8988T (cell line): ENCODE results near the gene PGAP6.
"Not testable (repeated sequence)": the region's sequence is repeated elsewhere in the genome, so short reads cannot be mapped to it uniquely, and the experiment has no call there.

Experiments used
- DNase-seq: peaks from one replicate; pipeline ENCODE4 v3.0.0; 2011

The PGAP6 gene

DNA sequence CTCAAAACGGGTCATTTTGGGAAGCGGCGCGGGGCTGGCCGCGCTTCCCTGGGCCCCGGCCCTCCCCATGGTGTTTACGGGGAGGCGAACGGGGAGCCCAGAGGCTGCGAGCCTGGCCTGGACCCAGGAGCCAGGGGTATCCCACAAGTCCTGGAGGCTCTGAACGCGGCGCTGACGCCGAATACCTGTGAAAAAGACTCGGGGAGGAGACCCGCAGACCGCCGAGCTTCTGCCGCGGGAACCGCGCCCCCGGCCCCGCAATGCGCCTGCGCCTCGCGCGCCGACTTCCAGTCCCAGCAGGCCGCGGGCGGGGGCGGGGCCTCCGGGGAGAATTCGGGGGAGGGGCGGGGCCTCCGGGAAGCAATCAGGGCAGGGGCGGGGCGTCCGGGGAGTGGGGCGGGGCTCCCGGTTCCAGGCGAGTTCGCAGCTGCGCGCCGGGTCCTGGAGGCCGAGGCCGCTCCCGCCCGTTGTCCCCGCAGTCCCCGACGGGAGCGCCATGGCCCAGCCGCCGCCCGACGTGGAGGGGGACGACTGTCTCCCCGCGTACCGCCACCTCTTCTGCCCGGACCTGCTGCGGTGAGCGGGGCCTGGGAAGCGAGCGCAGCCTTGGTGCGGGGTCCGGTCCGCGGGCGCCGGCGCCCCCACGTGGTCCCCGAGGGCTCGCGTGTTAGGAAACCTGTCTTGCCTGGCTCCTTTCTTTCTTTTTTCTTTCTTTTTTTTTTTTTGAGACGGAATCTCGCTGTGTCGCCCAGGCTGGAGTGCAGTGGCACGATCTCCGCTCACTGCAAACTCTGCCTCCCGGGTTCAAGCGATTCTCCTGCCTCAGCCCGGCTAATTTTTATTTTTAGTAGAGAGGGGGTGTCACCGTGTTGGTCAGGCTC is 19.9 kb upstream of the PGAP6 start, which contains the start of gene DECR2:
DECR2 (plus strand) TSS at position 418 of the 881 bp plus-strand sequence; CDS start at position 497, 79 bp downstream.
- peak; percentile 93 for DNase-seq

DNA sequence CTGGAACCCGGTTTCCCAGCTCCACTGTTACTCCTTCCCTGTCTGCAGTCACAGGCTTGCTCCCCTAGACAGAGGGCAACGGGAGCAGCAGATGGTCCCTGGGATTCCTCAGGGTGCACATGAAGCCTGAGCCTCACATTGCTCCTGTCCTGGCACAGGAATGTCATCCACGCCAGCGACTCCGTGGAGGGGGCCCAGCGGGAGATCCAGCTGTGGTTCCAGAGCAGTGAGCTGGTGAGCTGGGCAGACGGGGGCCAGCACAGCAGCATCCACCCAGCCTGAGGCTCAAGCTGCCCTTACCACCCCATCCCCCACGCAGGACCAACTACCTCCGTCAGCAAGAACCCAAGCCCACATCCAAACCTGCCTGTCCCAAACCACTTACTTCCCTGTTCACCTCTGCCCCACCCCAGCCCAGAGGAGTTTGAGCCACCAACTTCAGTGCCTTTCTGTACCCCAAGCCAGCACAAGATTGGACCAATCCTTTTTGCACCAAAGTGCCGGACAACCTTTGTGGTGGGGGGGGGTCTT is 18.3 kb upstream of the PGAP6 start:
- DNase-seq: no peak

DNA sequence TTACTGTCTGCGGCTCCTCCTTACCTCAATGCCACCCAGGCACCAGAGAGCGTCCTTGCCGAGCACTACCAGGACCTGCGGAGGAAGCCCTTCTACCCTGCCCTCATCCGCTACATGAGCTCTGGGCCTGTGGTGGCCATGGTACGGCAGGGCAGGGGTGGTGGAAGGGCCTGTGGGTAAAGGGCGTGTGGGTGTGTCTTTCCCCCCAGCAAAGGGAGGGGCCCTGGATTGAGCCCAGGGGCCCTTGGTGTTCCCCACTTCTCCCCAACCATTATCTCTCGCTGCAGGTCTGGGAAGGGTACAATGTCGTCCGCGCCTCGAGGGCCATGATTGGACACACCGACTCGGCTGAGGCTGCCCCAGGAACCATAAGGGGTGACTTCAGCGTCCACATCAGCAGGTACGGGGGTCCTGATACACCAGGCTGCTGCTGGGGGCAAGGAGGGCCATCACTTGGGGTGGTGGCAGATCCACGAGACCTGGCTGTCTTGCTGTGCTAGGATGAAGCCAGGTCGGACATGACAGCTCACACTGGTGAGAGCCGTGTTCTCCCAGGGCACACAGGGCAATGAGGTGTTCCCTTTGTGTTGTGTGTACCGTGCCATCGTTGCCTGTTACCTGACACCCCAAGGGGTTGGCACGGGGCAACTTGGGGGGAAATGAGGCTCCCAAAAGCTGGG is 17.7 kb upstream of the PGAP6 start:
- no peak for DNase-seq

DNA sequence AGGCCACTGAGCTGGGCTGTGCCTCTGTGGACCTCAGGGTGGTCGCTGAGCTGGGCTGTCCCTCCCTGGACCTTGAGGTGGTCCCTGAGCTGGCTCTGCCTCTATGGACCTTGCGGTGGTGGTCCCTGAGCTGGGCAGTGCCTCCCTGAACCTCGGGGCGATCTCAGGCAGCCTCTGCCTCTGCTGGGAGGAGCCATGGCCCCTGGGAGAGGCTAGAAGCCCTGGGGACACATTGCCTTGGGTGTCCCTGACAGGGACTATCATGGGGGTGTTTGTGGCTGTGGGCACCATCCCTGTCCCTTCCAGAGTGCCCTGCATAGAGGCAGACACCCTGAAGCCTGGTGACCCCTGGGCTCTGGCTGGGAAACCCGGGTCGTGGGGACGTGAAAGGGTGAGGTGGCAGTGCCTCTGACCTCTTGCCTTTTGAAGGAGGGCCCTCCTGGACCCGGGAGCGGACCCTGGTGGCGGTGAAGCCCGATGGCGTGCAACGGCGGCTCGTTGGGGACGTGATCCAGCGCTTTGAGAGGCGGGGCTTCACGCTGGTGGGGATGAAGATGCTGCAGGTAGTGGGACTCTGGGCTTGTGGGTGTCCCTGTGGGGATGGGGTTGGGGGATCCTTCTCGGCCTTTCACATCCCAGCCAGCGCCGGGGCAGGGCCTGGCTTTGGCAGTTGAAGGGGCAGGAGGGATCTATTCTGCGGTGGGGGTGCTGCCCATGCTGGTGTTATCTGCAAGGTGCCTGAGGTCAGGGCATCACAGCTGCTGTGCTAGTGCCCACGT is 17.0 kb upstream of the PGAP6 start:
- no peak for DNase-seq

DNA sequence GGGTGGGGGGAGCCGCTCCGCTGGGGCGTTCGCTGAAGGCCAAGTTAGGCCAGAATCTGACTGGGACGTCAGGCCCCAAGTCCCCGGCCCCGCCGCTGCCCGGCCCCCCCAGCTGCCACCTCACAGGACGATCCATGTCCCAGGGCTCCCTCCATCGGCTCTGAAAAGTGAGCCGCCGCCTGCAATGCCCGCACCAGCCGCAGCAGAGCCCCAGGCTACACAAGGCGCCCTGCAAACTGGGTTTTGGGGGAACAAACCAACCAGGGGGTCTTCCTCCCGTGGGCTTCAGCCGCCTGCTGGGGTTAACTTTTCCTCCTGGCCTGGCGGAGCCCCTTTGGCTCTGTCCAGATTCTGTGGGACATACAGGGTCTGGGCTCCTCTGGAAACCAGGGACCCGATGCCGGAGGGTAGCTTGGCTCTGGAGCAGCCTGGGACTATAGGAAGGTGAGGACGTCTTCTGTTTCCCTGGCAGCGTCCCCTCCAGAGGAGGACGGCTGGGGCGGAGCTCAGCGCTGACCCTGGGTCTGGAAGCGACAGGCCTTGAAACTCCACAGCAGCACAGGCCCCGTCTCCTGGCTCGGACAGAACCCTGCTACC is 16.1 kb upstream of the PGAP6 start:
- peak; percentile 82 for DNase-seq

DNA sequence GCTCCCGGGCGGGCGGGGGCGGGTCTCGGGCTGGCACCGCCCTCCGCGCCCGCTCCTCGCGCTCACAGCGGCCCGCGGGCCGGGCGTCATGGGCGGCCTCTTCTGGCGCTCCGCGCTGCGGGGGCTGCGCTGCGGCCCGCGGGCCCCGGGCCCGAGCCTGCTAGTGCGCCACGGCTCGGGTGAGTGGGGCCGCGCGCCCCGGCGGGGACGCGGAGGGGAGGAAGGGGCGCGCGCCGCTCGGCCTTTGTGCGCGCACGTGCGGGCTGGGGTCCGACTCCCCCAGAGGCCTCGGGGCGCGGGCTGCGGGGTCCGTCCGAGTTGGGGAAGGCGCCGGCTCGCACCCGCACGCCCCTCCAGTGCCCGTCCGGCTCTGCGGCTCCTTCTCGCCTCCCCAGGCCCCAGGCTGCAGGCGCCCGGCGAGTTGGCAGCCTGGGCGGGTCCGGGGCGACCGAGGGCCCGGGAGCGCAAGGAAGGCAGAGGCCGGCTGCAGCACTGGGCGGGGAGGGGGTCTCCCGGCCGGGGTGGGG is 15.4 kb upstream of the PGAP6 start, which contains the start of gene NME4:
NME4 (plus strand) TSS at position 65 of the 527 bp plus-strand sequence; CDS start at position 89, 24 bp downstream.
- DNase-seq: peak; percentile 57

DNA sequence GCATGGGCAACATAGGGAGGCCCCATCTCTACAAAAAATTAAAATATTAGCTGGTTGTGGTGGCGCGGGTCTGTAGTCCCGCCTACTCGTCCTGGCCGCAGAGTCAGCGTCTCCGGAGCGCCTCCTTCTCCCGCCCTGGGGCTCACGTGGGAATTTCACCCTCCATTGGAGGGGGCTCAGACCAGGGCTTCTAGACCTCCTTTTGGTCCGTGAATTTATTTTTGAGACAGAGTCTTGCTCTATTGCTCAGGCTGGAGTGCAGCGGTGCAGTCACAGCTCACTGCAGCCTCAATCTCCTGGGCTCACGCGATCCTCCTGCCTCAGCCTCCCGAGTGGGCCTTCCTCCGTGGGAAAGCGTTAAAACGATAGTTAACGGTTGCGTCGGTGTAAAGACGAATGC is 14.8 kb upstream of the PGAP6 start:
- peak; percentile 65 for DNase-seq

DNA sequence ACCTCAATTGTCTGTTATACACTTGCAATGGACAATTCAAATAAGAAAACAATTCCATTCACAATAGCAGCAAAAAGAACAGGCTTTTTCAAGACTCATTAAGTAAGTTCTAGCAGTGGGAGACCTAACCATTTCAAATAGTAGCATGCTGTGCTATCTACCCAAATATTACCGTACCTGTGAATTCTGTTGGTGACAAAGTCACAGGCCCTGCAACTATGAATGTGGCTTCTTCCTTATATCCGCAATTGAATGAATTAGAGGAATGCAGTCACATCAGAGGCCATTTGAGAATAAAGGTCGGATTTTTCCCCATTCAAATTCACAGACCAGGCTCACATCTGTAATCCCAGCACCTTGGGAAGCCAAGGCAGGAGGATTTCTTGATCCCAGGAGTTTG is 14.4 kb upstream of the PGAP6 start:
- no peak for DNase-seq

DNA sequence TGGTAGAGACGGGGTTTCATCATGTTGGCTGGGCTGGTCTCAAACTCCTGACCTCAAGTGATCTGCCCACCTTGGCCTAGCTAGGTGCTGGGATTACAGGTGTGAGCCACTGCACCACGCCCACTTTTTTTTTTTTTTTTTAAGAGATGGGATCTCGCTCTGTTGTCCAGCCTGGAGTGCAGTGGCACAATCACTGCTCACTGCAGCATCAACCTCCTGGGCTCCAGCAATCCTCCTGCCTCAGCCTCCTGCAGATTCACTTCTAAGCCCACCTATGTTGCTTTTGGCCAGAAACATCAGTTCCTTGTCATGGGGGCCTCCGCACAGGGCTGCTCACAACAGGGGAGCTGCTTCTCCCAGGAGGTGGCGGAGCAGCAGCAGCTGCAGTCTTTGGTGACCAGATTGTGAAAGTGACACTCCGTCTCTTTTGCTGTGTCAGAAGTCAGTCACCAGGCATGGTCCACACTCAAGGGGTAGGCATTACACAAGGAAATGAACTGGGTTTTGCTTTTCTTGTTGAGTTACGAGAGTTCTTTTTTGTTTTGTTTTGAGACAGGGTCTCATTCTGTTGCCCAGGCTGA is 10.8 kb upstream of the PGAP6 start:
- DNase-seq: no peak

DNA sequence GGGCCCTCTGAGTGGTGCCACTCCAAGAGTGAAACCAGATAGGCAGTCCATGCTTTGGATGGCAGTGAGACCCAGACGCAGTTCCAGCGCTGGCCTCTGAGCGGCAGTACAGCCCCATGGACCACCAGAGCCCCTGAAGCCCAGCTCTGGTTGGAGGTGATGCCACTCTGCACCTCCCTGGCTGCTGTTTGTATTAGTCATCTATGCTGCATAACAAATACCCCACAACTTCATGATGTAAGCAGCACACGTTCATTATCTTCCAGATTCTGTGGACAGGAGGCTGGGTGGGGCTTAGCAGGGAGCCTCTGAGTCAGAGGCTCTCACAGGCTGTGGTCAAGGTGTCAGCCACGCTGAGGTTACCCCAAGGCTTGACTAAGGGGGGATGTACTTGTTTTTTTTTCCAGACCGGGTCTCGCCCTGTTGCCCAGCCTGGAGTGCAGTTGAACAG is 10.1 kb upstream of the PGAP6 start:
- peak; percentile 70 for DNase-seq

DNA sequence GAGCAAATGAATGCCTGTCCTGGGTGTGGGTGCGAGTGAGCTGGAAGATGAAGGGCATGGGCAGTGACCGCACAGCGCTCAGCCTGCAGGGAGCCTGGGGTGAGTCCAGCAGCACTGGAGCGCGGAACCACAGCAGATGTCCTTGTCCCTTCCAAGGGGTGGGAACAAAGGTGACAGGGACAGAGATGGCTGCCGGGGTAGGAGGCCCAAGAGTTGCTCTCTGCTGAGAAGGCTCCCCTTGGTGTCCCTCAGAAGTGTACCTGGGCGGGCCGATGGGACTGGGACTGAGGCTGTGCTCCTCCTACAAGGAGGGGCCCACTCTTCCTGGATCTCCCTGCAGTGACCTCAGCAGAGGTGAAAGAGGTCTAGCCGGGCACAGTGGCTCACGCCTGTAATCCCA is 7.6 kb upstream of the PGAP6 start:
- no peak for DNase-seq

DNA sequence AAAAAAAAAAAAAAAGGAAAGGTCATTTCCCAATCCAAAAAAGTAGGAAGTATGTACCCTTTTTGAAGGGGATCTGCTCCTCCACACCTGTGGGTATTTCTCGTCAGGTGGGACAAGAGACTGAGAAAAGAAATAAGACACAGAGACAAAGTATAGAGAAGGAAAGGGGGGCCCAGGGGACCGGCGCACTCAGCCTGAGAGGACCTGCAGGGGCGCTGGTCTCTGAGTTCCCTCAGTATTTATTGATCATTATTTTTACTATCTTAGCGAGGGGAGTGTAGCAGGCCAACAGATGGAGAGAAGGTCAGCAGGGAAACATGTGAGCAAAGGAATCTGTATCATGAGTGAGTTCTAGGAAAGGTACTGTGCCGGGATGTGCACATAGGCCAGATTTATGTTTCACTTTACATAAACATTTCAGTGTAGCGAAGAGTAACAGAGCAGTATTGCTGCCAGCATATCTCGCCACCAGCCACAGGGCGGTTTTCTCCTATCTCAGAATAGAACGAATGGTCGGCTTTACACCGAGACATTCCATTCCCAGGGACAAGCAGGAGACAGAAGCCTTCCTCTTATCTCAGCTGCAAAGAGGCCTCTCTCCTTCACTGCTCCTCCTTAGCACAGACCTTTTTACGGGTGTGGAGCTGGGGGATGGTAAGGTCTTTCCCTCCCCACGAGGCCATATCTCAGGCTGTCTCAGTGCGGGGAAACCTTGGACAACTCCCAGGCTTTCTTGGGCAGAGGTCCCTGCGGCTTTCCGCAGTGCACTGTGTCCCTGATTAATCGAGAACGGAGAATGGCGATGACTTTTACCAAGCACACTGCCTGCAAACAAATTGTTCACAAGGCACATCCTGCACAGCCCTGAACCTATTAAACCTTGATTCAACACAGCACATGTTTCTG is 6.2 kb upstream of the PGAP6 start:
- not testable (repeated sequence) for DNase-seq

DNA sequence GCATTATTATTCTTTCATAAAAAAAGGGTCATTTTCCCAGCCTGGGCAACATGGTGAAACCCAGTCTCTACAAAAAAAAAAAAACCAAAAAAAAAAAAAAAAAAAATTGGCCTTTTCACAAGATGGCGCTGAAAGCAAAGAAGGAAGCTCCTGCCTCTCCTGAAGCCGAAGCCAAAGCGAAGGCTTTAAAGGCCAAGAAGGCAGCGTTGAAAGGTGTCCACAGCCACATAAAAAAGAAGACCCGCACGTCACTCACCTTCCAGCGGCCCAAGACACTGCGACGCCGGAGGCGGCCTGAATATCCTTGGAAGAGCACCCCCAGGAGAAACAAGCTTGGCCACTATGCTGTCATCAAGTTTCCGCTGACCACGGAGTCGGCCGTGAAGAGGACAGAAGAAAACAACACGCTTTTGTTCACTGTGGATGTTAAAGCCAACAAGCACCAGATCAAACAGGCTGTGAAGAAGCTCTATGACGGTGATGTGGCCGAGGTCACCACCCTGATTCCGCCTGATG is 4.9 kb upstream of the PGAP6 start:
- DNase-seq: no peak

DNA sequence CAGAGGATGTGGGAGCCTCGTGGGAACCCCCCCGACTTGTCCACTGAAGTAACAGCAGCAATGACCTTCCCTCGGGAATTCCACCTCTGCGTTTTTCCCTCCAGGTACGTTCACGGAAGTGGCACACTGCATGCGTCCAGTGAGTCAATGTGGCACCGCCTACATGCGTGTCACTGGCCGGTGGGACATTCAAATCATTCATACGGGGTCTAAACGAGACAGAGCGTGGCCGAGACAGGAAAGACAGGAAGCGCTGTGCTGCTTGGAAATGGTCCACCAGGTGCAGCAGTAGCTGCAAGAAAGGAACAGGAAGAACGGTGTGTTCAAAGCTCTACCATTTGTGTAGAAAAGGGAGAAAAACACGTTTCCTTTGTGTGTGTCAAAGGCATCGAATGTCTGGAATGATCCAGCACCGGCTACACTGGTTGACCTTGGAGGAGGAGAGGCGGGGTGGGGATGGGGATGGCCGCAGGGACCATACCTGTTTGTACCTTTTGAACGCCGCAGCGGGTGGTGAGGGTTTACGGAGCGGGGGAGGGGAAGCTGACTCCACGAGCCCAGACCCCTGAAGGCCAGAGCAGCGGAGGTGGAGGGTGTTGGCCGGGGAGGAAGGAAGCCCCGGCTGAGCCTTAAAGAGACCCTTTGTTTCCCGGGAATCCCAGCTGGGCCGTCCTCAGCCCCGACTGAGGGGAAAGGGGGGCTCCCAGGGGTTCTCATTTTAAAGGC is 1.7 kb upstream of the PGAP6 start:
- DNase-seq: no peak

DNA sequence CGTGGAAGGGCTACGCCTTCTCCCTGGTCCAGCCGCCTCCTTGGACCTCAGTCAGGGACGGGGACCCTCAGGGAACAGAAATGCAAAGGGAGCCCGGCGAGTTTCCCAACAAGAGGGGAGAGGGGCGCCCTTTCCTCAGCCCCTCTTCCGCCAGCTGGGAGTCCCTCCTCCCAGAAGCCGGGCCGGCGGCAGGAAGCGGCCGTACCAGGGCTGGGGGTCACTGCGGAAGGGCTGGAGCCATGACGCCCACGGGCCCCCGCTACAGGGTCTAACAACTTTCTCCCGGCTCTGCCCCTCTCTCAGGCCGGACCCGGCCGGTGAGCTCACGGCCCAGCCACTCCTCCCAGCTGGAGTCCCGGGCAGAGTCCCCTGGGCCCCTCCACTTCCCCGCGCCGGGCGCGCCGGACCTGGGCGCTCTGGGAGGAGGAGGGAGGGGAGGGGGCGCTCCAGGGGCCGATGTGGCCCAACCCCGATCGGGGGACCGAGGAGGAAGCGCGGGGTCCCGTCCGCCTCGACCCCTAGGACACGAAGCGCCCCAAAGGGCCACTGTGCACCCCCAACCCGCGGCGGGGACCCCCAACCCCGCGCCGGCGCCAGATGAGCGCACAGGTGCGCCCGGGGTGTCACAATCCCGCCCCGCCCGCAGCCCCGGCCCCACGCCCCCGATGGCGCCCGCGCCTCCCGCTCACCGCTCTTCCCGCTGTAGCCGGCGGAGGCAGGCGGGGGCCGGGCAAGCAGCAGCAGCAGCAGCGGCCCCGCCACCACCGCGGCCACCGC is 578 bp downstream of the PGAP6 start:
- no peak for DNase-seq

DNA sequence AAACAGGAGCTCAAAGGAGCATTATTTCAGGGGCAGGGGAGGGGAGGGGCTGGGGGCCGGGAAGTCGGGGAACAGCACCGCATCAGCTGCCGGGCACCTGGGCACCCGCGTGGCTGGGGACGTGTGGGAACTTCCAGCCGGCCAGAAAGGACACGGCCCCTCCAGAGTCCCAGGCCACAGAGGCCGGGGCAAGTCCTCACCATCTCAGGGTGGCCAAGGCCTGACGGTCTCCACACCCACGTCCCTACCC is 1.1 kb downstream of the PGAP6 start:
- DNase-seq: no peak

DNA sequence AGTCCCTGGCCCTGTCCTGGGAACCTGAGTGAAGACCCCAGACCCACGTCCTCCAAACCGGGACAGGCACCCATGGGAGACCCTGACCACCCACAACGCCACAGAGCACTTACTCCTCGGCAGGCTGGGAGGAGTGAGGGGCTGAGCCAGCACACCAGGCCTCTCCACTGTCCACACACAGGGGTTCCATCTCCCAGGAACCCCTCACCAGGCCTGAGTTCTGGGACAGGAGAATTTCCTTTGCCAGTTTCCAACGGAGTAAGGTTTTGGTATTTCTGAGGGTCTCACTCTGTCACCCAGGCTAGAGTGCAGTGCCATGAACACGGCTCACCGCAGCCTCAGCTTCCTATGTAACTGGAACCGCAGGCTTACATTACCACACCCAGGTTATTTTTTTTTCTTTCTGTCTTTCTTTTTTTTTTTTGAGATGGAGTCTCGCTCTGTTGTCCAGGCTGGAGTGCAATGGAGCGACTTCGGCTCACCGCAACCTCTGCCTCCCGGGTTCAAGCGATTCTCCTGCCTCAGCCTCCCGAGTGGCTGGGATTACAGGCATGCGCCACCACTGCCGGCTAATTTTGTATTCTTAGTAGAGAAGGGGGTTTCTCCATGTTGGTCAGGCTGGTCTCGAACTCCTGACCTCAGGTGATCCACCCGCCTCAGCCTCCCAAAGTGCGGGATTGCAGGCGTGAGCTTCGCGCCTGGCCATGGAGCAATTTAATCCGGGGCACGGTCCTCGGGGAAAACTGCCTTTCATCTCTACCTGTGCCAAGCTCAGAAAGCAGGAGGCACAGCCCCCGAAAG is 1.6 kb downstream of the PGAP6 start:
- DNase-seq: no peak

DNA sequence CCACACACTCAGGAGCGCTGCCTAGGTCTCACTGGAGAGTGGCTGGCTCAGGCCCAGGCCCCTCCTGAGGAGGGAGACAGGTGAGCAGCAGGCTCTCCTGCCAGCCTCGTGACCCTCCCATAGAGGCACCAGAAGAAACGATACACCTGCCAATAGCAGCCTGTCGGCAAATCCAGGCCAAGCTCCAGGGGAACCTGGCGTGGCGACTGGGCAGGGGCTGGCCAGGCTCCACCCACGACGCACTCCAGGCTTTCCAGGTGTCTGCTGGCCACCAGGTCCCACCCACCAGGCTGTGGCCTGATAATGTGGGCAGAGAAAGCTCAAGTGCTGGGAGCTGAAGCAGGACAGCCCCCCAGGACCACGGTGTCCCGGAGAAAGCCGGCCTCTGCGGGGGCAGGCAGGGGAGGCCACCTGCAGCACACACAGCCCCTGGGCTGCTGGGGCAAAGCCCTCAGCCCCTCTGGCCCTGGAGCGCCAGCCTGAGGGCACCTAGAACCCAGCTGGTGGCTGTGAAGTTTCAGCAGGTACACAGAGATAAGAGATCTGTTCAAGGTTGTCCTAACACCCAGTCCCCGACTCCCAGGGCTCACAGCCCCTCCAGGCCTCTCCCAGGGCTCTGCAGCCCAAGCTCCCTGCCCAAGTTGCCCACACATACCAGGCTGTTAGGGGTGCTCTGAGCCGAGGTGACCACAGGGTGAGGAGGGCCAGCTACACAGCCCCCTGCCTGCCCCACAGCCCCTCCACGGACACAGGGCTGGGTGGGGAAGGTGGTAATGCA is 2.4 kb downstream of the PGAP6 start:
- no peak for DNase-seq
